ENCODE data around the gene TMEM250. TPM values are rescaled to one million over a fixed set of nuclear protein-coding genes. Genes with fewer than 3 reads are reported as not detected.

The TMEM250 gene
- total and polyA plus RNA-seq, 7 donors = 23.7 to 48.4 (median 30.0) TPM

- no peaks in the 10 kb centered on the region for H3K9me3 ChIP-seq
- DNase-seq = no peak
- peaks cover 0 to 47% (median 37%) of the 10 kb centered on the region in 4 donors for H3K4me1 ChIP-seq
- no peak overlapping the region for H3K27ac ChIP-seq
- intact Hi-C loops (cut with DNase I) = loop anchor here (10.0 kb wide), 1 partner anchor 120 kb away; no protein-coding TSS in a partner anchor
- TF ChIP-seq CTCF (IDR thresholded peaks at IDR 0.05) (no peak), EP300 (IDR thresholded peaks at IDR 0.05) (no peak), POLR2AphosphoS5 (IDR thresholded peaks at IDR 0.05) (no peak), POLR2A (IDR thresholded peaks at IDR 0.05) (no peak)
- peaks cover 7 to 36% (median 16%) of the 10 kb centered on the region in 4 donors for H3K36me3 ChIP-seq
- H3K4me3 ChIP-seq = no peak overlapping the region
- no peaks in the 10 kb centered on the region for H3K27me3 ChIP-seq
- WGBS, 2 donors = 96% methylated on average over 13 of the region's 13 CpGs
These were observed 3.5 kb downstream of the TMEM250 start for GRCh38 chr9:136115206-136115605.

- Histone ChIP-seq H3K27ac (no peak overlapping the region), H3K4me1 (peaks cover 0 to 50% (median 38%) of the 10 kb centered on the region in 4 donors), H3K27me3 (no peaks in the 10 kb centered on the region), H3K9me3 (no peaks in the 10 kb centered on the region), H3K36me3 (peaks cover 7 to 36% (median 16%) of the 10 kb centered on the region in 4 donors), H3K4me3 (no peak overlapping the region)
- TF ChIP-seq POLR2A (IDR thresholded peaks at IDR 0.05) (no peak), CTCF (IDR thresholded peaks at IDR 0.05) (no peak), POLR2AphosphoS5 (IDR thresholded peaks at IDR 0.05) (no peak)
- 86 to 91% methylated on average over 18 of the region's 18 CpGs for whole genome bisulfite sequencing, 2 donors
- DNase-seq = no peak
- intact Hi-C loops (cut with DNase I) = loop anchor here (10.0 kb wide), 1 partner anchor 120 kb away; no protein-coding TSS in a partner anchor
These were observed 4.1 kb downstream of the TMEM250 start for GRCh38 chr9:136114610-136115009.

DNA sequence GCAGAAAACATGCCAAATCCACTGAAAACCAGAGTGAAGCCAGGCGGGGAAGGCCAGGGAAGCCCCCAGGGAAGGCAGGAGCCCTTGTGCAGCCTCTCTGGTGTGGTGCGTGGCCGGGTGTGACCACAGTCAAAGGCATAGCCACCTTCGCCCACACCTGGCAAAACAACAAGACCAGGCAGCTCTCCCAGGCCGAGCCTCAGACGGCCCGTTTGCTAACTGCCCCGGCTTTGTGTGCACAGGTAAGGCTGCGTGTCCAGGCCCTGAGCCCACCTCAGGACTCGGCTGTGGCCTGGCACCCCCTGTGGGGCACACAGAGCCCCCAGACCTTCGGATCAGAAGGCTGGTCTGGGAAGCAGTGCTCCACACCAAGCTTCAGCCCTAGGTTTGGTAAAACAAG is 6.1 kb downstream of the TMEM250 start:
- WGBS, 2 donors = 53 to 80% methylated on average over 11 of the region's 11 CpGs
- Histone ChIP-seq H3K36me3 (peaks cover 7 to 36% (median 16%) of the 10 kb centered on the region in 4 donors), H3K4me3 (no peak overlapping the region), H3K9me3 (no peaks in the 10 kb centered on the region), H3K27ac (no peak overlapping the region), H3K4me1 (peaks cover 0 to 48% (median 41%) of the 10 kb centered on the region in 4 donors), H3K27me3 (no peaks in the 10 kb centered on the region)
- TF ChIP-seq EP300 (IDR thresholded peaks at IDR 0.05) (no peak), POLR2AphosphoS5 (IDR thresholded peaks at IDR 0.05) (no peak), POLR2A (IDR thresholded peaks at IDR 0.05) (no peak), CTCF (IDR thresholded peaks at IDR 0.05) (no peak)
- intact Hi-C loops (cut with DNase I) = loop anchor here (10.0 kb wide), 1 partner anchor 118 kb away; no protein-coding TSS in a partner anchor
- no peak for DNase-seq

DNA sequence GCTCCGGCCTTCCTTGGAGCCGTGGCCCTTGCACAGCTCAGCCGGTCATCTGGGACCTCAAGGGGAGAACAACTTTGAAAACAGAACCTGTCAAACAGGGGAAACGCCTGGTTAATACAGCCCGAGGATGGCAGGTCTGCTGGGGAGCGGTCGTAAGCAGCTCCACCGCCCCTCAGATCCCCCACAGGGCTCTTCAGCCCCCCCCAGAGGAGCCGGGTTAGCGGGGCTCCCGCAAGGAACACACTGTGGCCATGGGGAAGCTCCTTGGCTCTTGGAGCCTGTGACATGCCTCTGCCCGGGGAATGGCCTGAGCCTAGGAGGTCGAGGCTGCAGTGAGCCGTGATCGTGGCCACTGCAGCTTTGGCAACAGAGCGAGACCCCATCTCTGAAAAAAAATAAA is 6.8 kb downstream of the TMEM250 start:
- peak overlapping the region in 1 of 4 donors; percentile 91 for H3K27ac ChIP-seq
- 75 to 85% methylated on average over 16 of the region's 16 CpGs for WGBS, 2 donors

More for the DNA sequence above, 6.8 kb downstream of the TMEM250 start:
- Histone ChIP-seq H3K36me3 (peaks cover 7 to 36% (median 16%) of the 10 kb centered on the region in 4 donors), H3K4me3 (no peak overlapping the region), H3K27me3 (no peaks in the 10 kb centered on the region), H3K9me3 (no peaks in the 10 kb centered on the region), H3K4me1 (peaks cover 0 to 42% (median 34%) of the 10 kb centered on the region in 4 donors)
- TF ChIP-seq CTCF (IDR thresholded peaks at IDR 0.05) (no peak), POLR2A (IDR thresholded peaks at IDR 0.05) (no peak), EP300 (IDR thresholded peaks at IDR 0.05) (no peak), POLR2AphosphoS5 (IDR thresholded peaks at IDR 0.05) (no peak)
- DNase-seq = no peak
- intact Hi-C loops (cut with DNase I) = loop anchor here (2.0 to 10.0 kb wide), 2 partner anchors 23 to 117 kb away; no protein-coding TSS in a partner anchor

All from sigmoid colon (tissue), 7 donors.